Liver (tissue), 9 donors: Measurements from ENCODE around the gene CPN1. TPM values are rescaled to one million over a fixed set of nuclear protein-coding genes. Genes with fewer than 3 reads are reported as not detected.

Source experiments
- DNase-seq: peaks from one replicate; pipeline ENCODE4 v3.0.0-alpha.2; 2017; ENCODE audit warnings: low spot score
- H3K27ac ChIP-seq, 2 donors: one replicate each; pipeline ENCODE4 v1.7.0; 2013; ENCODE audit warnings: inconsistent platforms in 2 of 2, low read length in 2 of 2, control low read depth in 1 of 2, low read depth in 1 of 2, mild to moderate bottlenecking in 1 of 2
- H3K27me3 ChIP-seq, 4 donors: one replicate each; pipeline versions ENCODE4 v1.6.1 to v1.7.0; 2013; ENCODE audit warnings: low read length in 3 of 4, inconsistent platforms in 1 of 4, mild to moderate bottlenecking in 1 of 4, moderate library complexity in 1 of 4; ENCODE audit not compliant: control insufficient read depth in 4 of 4, insufficient read depth in 4 of 4
- H3K36me3 ChIP-seq, 4 donors: one replicate each; pipeline versions ENCODE4 v1.6.1 to v1.7.0; 2013; ENCODE audit warnings: low read length in 3 of 4, mild to moderate bottlenecking in 3 of 4, low read depth in 1 of 4, moderate library complexity in 1 of 4; ENCODE audit not compliant: control insufficient read depth in 4 of 4, insufficient read depth in 3 of 4
- H3K4me1 ChIP-seq, 4 donors: one replicate each; pipeline versions ENCODE4 v1.6.1 to v1.7.0; 2013; ENCODE audit warnings: low read length in 3 of 4, mild to moderate bottlenecking in 3 of 4, moderate library complexity in 1 of 4; ENCODE audit not compliant: control insufficient read depth in 4 of 4, insufficient read depth in 4 of 4
- H3K4me3 ChIP-seq, 3 donors: one replicate each; pipeline versions ENCODE4 v1.6.1 to v1.7.0; 2013; ENCODE audit warnings: low read length in 3 of 3, control low read depth in 1 of 3, low read depth in 1 of 3, mild to moderate bottlenecking in 1 of 3
- H3K9ac ChIP-seq, 2 donors: one replicate each; pipeline ENCODE4 v1.7.0; 2013; ENCODE audit warnings: low read length in 2 of 2, mild to moderate bottlenecking in 2 of 2, moderate library complexity in 2 of 2, control low read depth in 1 of 2, low read depth in 1 of 2
- H3K9me3 ChIP-seq, 4 donors: one replicate each; pipeline versions ENCODE4 v1.6.1 to v1.7.0; 2013; ENCODE audit warnings: low read length in 3 of 4; ENCODE audit not compliant: control insufficient read depth in 4 of 4
- EGR1 ChIP-seq, 2 donors: IDR thresholded peaks; 2 replicates each; pipeline ENCODE4 v1.6.1; 2016 to 2018; ENCODE audit warnings: antibody characterized with exemption in 2 of 2, low read depth in 2 of 2
- FOXA1 ChIP-seq: IDR thresholded peaks from 2 replicates; pipeline ENCODE4 v1.6.1; 2016; ENCODE audit warnings: antibody characterized with exemption
- FOXA2 ChIP-seq: IDR thresholded peaks from 2 replicates; pipeline ENCODE4 v1.6.1; 2016; ENCODE audit warnings: antibody characterized with exemption
- HNF4G ChIP-seq: IDR thresholded peaks from 2 replicates; pipeline ENCODE4 v1.6.1; 2016; ENCODE audit warnings: antibody characterized with exemption
- RAD21 ChIP-seq, 2 donors: IDR thresholded peaks; 2 replicates each; pipeline ENCODE4 v1.6.1; 2016; ENCODE audit warnings: antibody characterized with exemption in 2 of 2, mild to moderate bottlenecking in 2 of 2
- RXRA ChIP-seq, 2 donors: IDR thresholded peaks; 2 replicates each; pipeline ENCODE4 v1.6.1; 2017 to 2018; ENCODE audit warnings: antibody characterized with exemption in 2 of 2, mild to moderate bottlenecking in 1 of 2
- SP1 ChIP-seq: IDR thresholded peaks from 2 replicates; pipeline ENCODE4 v1.6.1; 2018; ENCODE audit warnings: antibody characterized with exemption, mild to moderate bottlenecking
- TAF1 ChIP-seq: conservative IDR thresholded peaks from 2 replicates; pipeline ENCODE4 v1.6.1; 2016; ENCODE audit warnings: antibody characterized with exemption, mild to moderate bottlenecking
- WGBS: extraction: QIAGEN DNeasy Blood & Tissue Kit; methylation state at CpG from one replicate; pipeline ENCODE4 v1.1.7; 2013; 5-methylcytosine and 5-hydroxymethylcytosine counted together
- polyA plus RNA-seq, 2 donors: library from polyadenylated mRNA; stranded (reverse) in 1 of 2; unstranded in 1 of 2; fragments of 200-250 nt in 1 of 2; fragments of >200 nt in 1 of 2; fragmentation: Nextera tagmentation in 1 of 2; extraction: Ambion mirVana in 1 of 2; gene quantifications; one replicate each; pipeline versions ENCODE4 v1.2.1 to v1.2.3, GENCODE V29; 2013 to 2015
- total RNA-seq, 2 donors: library from RNA; depleted of rRNA; stranded (reverse); fragments of >200 nt; gene quantifications; one replicate each; pipeline ENCODE4 v1.2.3, GENCODE V29; 2014
- TF ChIP-seq, protein P1 (sequence below): IDR thresholded peaks from 2 replicates; pipeline ENCODE4 v1.6.1; 2016; ENCODE audit warnings: antibody characterized with exemption
- TF ChIP-seq, protein P2 (sequence below): IDR thresholded peaks from 2 replicates; pipeline ENCODE4 v1.6.1; 2016; ENCODE audit warnings: antibody characterized with exemption
- TF ChIP-seq, protein P3 (sequence below): IDR thresholded peaks from 2 replicates; pipeline ENCODE4 v1.6.1; 2016; ENCODE audit warnings: antibody characterized with exemption, mild to moderate bottlenecking
- TF ChIP-seq, protein P4 (sequence below): IDR thresholded peaks from 2 replicates; pipeline ENCODE4 v1.6.1; 2016; ENCODE audit warnings: antibody characterized with exemption
- donor health status: healthy.
- donor health status: healthy.
- donor health status: healthy.
- donor health status: healthy.
- donor health status: healthy.

The CPN1 gene
- total and polyA plus RNA-seq, 4 donors = 30.4 to 119 (median 96.8) TPM

DNA sequence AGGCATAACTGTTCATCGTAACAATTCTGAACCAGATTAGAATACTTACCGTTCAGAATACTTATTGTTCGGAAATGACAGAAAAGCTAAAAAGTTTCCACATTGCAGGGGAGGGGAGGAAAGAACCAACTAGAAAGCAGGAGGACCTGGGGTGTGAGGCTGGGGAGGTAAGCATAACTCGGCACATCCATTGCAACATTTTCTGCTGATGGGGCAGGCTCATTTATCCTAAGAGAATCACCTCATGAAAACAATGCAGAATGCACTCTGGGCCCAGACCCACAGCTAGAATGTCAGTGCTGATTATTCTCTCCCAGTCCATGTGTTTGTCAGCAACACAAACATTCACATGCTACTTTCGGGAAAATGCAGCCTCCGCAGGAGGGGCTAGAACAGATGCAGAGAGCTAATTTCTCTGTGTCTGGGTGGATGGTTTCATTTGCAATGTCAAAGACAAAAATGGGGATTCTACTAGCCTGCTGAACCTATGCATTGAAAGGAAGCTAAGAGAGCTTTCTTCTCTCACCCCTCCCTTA is 81.5 kb downstream of the CPN1 start:
- WGBS = 95% methylated on average over 6 of the region's 6 CpGs
- Histone ChIP-seq H3K27me3 (no peaks in the 10 kb centered on the region), H3K9ac (no peak overlapping the region), H3K4me3 (no peak overlapping the region), H3K9me3 (no peaks in the 10 kb centered on the region), H3K4me1 (peaks cover 0 to 12% (median 3%) of the 10 kb centered on the region in 4 donors), H3K36me3 (no peaks in the 10 kb centered on the region), H3K27ac (no peak overlapping the region)
- DNase-seq = no peak
- TF ChIP-seq FOXA1 (no peak), TAF1 (no peak), HNF4G (no peak), SP1 (no peak), EGR1 (IDR thresholded peaks at IDR 0.05; ENCODE audit: low read depth in 2 of 2) (no peak), FOXA2 (no peak), RAD21 (IDR thresholded peaks at IDR 0.05) (no peak), RXRA (IDR thresholded peaks at IDR 0.05) (no peak)
- TF ChIP-seq, protein P1, sequence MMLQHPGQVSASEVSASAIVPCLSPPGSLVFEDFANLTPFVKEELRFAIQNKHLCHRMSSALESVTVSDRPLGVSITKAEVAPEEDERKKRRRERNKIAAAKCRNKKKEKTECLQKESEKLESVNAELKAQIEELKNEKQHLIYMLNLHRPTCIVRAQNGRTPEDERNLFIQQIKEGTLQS = no peak
- TF ChIP-seq, protein P2, sequence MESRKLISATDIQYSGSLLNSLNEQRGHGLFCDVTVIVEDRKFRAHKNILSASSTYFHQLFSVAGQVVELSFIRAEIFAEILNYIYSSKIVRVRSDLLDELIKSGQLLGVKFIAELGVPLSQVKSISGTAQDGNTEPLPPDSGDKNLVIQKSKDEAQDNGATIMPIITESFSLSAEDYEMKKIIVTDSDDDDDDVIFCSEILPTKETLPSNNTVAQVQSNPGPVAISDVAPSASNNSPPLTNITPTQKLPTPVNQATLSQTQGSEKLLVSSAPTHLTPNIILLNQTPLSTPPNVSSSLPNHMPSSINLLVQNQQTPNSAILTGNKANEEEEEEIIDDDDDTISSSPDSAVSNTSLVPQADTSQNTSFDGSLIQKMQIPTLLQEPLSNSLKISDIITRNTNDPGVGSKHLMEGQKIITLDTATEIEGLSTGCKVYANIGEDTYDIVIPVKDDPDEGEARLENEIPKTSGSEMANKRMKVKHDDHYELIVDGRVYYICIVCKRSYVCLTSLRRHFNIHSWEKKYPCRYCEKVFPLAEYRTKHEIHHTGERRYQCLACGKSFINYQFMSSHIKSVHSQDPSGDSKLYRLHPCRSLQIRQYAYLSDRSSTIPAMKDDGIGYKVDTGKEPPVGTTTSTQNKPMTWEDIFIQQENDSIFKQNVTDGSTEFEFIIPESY = no peak
- TF ChIP-seq, protein P3, sequence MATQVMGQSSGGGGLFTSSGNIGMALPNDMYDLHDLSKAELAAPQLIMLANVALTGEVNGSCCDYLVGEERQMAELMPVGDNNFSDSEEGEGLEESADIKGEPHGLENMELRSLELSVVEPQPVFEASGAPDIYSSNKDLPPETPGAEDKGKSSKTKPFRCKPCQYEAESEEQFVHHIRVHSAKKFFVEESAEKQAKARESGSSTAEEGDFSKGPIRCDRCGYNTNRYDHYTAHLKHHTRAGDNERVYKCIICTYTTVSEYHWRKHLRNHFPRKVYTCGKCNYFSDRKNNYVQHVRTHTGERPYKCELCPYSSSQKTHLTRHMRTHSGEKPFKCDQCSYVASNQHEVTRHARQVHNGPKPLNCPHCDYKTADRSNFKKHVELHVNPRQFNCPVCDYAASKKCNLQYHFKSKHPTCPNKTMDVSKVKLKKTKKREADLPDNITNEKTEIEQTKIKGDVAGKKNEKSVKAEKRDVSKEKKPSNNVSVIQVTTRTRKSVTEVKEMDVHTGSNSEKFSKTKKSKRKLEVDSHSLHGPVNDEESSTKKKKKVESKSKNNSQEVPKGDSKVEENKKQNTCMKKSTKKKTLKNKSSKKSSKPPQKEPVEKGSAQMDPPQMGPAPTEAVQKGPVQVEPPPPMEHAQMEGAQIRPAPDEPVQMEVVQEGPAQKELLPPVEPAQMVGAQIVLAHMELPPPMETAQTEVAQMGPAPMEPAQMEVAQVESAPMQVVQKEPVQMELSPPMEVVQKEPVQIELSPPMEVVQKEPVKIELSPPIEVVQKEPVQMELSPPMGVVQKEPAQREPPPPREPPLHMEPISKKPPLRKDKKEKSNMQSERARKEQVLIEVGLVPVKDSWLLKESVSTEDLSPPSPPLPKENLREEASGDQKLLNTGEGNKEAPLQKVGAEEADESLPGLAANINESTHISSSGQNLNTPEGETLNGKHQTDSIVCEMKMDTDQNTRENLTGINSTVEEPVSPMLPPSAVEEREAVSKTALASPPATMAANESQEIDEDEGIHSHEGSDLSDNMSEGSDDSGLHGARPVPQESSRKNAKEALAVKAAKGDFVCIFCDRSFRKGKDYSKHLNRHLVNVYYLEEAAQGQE = no peak
- TF ChIP-seq, protein P4, sequence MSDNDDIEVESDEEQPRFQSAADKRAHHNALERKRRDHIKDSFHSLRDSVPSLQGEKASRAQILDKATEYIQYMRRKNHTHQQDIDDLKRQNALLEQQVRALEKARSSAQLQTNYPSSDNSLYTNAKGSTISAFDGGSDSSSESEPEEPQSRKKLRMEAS = no peak

DNA sequence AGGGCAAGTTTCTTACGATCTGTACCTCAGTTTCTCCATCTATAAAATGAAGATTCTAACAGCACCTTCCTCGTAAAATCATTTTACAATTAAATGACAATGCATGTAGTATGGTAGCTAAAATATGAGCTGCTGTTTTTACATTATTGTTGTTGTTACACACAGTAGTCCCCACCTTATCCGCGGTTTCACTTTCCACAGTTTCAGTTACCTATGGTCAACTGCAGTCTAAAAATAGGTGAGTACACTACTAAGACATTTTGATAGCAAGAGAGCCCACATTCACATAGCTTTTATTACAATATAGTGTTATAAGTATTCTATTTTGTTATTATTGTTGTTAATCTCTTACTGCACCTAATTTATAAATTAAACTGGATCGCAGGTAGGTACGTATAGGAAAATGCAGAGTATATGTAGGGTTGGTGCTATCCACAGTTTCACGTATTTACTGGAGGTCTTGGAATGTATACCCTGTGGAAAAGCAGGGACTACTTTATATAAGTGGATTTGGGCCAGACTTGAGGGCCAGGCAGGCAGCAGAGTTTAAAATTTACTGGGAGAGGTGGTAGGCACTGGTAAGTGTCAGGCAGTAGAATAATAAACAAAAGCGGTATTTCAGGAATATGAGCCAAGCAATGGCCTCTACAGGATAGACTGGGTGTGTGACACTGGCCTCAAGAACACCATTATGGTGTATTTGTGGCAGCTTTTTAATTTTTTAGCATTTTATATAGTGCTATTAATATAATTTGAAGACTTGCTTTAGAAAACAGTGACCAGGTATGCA is 82.2 kb downstream of the CPN1 start:
- Histone ChIP-seq H3K9ac (no peak overlapping the region), H3K27ac (no peak overlapping the region), H3K9me3 (no peaks in the 10 kb centered on the region), H3K27me3 (no peaks in the 10 kb centered on the region), H3K36me3 (no peaks in the 10 kb centered on the region), H3K4me3 (no peak overlapping the region), H3K4me1 (peaks cover 0 to 11% (median 3%) of the 10 kb centered on the region in 4 donors)
- 96% methylated on average over 8 of the region's 8 CpGs for WGBS
- TF ChIP-seq RXRA (IDR thresholded peaks at IDR 0.05) (no peak), RAD21 (IDR thresholded peaks at IDR 0.05) (no peak), EGR1 (IDR thresholded peaks at IDR 0.05; ENCODE audit: low read depth in 2 of 2) (no peak), FOXA2 (no peak)
- TF ChIP-seq, protein P3 = no peak
- no peak for DNase-seq
